ENCODE measurements around the gene EMX1. TPM values are rescaled to one million over a fixed set of nuclear protein-coding genes. Genes with fewer than 3 reads are reported as not detected.

EMX1 gene
- total and polyA plus RNA-seq, 2 of the 13 experiments (the other 11 are each of a cell fraction or from before 2014, with no cell fraction given), result 0.62 to 4.9 TPM

GRCh38 chr2:72943540-72944395 is 26.4 kb downstream of the EMX1 start (continued):
- TF ChIP-seq KLF6 (CRISPR knock-in tag; IDR thresholded peaks at IDR 0.05) (no peak), ZBTB4 (CRISPR knock-in tag; IDR thresholded peaks at IDR 0.05; ENCODE audit: borderline replicate concordance) (no peak), HNRNPH1 (optimal IDR thresholded peaks at IDR 0.05; ENCODE audit: low read depth, low read length) (no peak), ZNF616 (CRISPR knock-in tag; IDR thresholded peaks at IDR 0.05; ENCODE audit: low read depth) (no peak), ZNF530 (CRISPR knock-in tag; IDR thresholded peaks at IDR 0.05; ENCODE audit: low read depth) (no peak), ZNF703 (CRISPR knock-in tag; IDR thresholded peaks at IDR 0.05; ENCODE audit: borderline replicate concordance) (no peak), NCOA1 (CRISPR knock-in tag; IDR thresholded peaks at IDR 0.05) (no peak), DNMT3B (CRISPR knock-in tag; conservative IDR thresholded peaks at IDR 0.05) (no peak), ZNF383 (CRISPR knock-in tag; IDR thresholded peaks at IDR 0.05; ENCODE audit: borderline replicate concordance) (no peak), CCAR2 (optimal IDR thresholded peaks at IDR 0.05; ENCODE audit: low read depth, low read length) (no peak), RARG (CRISPR knock-in tag; IDR thresholded peaks at IDR 0.05; ENCODE audit: low read depth) (no peak), GATAD2A (CRISPR knock-in tag; IDR thresholded peaks at IDR 0.05) (0 out of 2 replicates have a peak, but pooled peaks have one; percentile 40), NR2F1 (CRISPR knock-in tag; IDR thresholded peaks at IDR 0.05) (peak; percentile 49 to 67; a peak in 2 of 4 replicates), HDAC6 (IDR thresholded peaks at IDR 0.05; ENCODE audit: low read depth, low read length) (no peak)
- TF ChIP-seq, protein P1, sequence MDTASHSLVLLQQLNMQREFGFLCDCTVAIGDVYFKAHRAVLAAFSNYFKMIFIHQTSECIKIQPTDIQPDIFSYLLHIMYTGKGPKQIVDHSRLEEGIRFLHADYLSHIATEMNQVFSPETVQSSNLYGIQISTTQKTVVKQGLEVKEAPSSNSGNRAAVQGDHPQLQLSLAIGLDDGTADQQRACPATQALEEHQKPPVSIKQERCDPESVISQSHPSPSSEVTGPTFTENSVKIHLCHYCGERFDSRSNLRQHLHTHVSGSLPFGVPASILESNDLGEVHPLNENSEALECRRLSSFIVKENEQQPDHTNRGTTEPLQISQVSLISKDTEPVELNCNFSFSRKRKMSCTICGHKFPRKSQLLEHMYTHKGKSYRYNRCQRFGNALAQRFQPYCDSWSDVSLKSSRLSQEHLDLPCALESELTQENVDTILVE (CRISPR knock-in tag; IDR thresholded peaks at IDR 0.05), result no peak
- TF ChIP-seq, protein P2, sequence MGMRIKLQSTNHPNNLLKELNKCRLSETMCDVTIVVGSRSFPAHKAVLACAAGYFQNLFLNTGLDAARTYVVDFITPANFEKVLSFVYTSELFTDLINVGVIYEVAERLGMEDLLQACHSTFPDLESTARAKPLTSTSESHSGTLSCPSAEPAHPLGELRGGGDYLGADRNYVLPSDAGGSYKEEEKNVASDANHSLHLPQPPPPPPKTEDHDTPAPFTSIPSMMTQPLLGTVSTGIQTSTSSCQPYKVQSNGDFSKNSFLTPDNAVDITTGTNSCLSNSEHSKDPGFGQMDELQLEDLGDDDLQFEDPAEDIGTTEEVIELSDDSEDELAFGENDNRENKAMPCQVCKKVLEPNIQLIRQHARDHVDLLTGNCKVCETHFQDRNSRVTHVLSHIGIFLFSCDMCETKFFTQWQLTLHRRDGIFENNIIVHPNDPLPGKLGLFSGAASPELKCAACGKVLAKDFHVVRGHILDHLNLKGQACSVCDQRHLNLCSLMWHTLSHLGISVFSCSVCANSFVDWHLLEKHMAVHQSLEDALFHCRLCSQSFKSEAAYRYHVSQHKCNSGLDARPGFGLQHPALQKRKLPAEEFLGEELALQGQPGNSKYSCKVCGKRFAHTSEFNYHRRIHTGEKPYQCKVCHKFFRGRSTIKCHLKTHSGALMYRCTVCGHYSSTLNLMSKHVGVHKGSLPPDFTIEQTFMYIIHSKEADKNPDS (CRISPR knock-in tag; IDR thresholded peaks at IDR 0.05), result no peak
- TF ChIP-seq, protein P3, sequence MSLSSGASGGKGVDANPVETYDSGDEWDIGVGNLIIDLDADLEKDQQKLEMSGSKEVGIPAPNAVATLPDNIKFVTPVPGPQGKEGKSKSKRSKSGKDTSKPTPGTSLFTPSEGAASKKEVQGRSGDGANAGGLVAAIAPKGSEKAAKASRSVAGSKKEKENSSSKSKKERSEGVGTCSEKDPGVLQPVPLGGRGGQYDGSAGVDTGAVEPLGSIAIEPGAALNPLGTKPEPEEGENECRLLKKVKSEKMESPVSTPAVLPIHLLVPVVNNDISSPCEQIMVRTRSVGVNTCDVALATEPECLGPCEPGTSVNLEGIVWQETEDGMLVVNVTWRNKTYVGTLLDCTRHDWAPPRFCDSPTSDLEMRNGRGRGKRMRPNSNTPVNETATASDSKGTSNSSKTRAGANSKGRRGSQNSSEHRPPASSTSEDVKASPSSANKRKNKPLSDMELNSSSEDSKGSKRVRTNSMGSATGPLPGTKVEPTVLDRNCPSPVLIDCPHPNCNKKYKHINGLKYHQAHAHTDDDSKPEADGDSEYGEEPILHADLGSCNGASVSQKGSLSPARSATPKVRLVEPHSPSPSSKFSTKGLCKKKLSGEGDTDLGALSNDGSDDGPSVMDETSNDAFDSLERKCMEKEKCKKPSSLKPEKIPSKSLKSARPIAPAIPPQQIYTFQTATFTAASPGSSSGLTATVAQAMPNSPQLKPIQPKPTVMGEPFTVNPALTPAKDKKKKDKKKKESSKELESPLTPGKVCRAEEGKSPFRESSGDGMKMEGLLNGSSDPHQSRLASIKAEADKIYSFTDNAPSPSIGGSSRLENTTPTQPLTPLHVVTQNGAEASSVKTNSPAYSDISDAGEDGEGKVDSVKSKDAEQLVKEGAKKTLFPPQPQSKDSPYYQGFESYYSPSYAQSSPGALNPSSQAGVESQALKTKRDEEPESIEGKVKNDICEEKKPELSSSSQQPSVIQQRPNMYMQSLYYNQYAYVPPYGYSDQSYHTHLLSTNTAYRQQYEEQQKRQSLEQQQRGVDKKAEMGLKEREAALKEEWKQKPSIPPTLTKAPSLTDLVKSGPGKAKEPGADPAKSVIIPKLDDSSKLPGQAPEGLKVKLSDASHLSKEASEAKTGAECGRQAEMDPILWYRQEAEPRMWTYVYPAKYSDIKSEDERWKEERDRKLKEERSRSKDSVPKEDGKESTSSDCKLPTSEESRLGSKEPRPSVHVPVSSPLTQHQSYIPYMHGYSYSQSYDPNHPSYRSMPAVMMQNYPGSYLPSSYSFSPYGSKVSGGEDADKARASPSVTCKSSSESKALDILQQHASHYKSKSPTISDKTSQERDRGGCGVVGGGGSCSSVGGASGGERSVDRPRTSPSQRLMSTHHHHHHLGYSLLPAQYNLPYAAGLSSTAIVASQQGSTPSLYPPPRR (CRISPR knock-in tag; IDR thresholded peaks at IDR 0.05; ENCODE audit: borderline replicate concordance), result no peak

Measured in HepG2 (cell line).